HG03469 (cell line): ENCODE measurements around the gene TSTD1.
A peak's percentile ranks its signal among the peaks of the same experiment; 100 is the strongest.

Experiments
- ATAC-seq: cut with Tn5 transposase; IDR thresholded peaks from one replicate; pipeline ENCODE4 v1.9.1; 2021; ENCODE audit warnings: mild to moderate bottlenecking, moderate library complexity, moderate number of reproducible peaks; ENCODE audit not compliant: unreplicated experiment

Gene TSTD1

DNA sequence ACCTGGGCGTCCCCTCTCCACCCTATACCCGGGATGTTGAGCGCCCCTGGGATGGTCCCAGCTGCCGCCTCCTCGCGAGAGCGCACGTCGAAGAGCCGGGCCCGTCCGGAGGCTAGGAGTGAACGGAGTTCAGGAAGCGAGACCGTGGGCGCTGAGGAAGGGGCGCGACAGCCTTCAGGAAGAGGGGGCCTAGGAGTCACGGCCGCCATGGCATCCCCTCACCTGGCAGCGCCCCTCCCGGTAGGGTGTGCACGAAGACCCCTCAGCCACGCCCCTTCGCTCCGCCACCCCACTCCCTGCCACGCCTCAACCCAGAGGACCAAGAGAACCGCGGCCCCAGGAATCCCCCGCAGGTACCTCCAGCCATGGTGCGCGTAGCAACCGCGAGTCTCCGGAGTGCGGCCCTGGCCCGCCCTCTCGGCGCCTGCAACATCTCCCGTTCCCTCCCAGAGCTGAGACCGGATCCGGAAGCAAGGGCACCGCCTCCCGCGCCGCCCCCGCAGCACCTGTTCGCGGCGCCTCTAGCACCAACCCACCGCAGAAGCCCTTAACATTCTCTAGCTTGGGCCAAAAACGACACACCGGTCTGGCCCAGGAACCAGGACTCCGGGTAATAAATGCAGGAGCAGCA, at the start of gene TSTD1:
TSS of gene TSTD1 (minus strand) at position 442 of the 631 bp plus-strand sequence. CDS start at position 367, 75 bp downstream.
- peak; percentile 63 for ATAC-seq

DNA sequence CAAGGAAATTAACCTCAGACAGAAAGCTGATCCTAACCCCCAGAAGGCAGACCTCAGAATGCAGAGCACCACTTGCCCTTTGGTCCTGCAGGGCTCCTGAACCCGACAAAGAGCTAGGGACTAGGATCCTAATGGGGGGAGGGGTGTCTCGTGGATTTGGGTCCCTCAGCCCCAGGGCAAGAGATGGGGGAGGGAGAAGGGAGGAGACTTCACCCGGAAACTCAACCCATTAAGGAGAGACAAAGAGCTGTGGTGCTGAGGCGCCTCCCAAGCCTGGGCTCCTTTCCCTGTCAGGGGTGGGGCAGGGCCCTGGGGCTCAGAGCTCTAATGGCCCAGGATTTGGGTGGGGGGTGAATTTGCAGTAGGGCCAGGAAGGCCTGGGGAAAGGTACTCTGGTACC, 47.7 kb upstream of the TSTD1 start:
- no peak for ATAC-seq

DNA sequence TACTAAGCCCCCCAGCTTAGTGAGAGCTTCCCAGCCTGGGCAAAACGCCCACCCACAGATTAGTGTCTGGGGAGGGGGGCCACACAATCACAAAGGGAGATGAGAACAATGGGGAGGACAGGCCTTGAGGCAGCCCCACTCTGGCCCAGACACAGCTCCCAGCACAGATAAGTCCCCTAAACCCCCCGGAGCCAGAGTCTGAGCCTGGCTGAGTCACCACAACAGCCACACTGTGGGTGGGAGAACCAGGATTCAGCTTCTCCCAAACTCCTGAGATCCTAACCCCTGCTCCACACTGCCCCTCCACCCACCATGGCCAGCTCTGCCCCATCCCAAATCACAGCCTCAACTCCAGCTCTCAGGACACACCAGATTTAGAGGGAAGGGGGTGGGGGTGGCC, 46.4 kb upstream of the TSTD1 start:
- no peak for ATAC-seq

GRCh38 chr1:161084597-161084988, 45.8 kb upstream of the TSTD1 start:
- no peak for ATAC-seq

DNA sequence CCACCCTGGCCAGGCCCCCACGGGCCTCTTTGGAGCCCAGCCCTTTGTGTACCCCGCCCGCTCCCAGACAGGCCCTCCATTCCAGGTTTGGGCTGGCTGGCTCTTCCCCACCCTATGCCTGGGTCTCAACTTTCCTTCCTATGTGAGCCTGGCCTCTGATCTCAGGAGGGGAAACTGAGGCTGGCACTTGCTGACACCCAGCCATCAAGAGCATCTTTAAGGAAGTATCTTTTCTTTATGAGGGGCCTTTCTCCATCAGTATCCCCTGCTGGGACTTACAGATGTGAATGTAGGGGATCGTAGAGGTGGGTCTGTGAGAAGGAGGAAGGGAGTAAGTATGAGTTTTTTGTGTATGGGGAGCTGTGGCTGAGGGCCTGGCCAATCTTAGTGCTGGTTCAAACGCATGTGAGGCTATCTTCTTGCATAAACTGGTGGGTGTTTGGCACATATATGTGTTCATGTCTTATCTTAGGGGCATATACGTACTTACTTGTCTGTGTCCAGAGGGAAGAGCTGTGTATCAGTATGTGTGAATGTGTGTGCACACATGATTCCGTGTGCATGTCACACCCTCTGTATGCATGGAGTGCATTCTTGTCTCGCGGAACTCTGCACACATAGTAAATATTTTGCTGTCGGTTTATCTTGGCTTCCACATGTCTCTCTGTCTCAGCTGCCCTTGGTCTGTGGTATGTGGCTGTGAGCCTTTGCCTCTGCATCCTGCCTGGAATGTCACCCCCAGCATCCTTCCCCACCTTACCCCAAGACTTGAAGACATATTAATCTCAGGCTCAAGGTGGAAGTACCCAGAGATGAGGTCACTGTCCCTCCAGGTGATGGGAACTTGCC, 45.2 kb upstream of the TSTD1 start:
- ATAC-seq: no peak

GRCh38 chr1:161082996-161083747, 44.4 kb upstream of the TSTD1 start:
- no peak for ATAC-seq

GRCh38 chr1:161082483-161082882, 43.7 kb upstream of the TSTD1 start:
- no peak for ATAC-seq

DNA sequence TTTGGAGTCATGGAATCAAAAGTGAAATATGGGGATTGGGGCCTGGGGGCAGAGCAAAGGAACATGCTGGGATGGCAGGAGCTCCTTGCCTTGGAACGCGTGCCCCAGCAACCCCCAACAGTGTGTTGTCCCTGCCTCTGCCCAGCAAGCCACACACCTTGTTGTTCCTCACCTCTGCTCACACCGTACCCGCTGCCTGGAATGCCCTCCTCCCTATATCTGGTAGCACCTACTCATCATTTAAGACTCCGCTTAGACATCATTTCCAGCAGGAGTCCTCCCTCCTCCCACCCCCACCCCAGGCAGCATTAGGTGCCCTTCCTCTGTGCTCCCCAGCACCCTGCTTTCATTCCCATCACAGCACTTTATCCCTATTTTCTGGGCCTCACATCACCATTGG, 42.8 kb upstream of the TSTD1 start:
- no peak for ATAC-seq

GRCh38 chr1:161080441-161081405, 42.0 kb upstream of the TSTD1 start:
- no peak for ATAC-seq

GRCh38 chr1:161079436-161080110, 40.8 kb upstream of the TSTD1 start:
- no peak for ATAC-seq

- ATAC-seq: no peak
Observed at GRCh38 chr1:161077426-161077825, 38.7 kb upstream of the TSTD1 start.

GRCh38 chr1:161076410-161076809, 37.6 kb upstream of the TSTD1 start:
- ATAC-seq: no peak

- no peak for ATAC-seq
Observed at GRCh38 chr1:161074676-161075368, 36.1 kb upstream of the TSTD1 start.

DNA sequence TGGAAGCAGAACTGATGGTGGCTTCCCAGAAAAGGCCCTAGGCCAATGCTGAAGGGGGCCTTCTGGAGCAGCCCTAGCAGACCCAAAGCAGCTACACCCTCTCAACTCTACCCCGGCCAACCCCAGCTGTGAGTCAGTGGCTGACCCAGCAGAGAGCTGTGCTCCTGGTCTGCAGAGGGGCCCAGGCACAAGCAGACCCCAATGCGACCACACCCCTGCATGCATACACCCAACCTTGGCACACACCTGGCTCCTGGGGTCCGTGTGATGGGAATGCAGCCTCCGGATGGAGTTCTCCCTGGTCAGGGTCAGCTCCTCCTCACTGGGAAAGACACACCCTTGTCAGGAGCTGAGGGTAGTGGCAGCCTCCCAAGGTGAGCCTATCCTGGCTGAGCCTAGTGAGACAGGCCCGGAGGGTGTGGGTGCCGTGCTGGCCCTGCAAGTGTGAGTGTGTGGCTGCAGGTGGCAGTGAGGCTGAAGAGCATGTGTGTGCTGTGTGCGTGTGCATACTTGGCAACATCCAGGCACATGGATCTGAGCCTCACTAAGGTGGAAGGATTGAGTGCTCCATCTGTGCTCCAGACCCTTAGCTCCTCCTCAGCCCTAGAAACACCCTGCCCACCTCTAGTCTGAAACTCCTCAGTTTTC, 34.8 kb upstream of the TSTD1 start:
- ATAC-seq: no peak

- no peak for ATAC-seq
Observed at GRCh38 chr1:161072751-161073449, 34.1 kb upstream of the TSTD1 start.

DNA sequence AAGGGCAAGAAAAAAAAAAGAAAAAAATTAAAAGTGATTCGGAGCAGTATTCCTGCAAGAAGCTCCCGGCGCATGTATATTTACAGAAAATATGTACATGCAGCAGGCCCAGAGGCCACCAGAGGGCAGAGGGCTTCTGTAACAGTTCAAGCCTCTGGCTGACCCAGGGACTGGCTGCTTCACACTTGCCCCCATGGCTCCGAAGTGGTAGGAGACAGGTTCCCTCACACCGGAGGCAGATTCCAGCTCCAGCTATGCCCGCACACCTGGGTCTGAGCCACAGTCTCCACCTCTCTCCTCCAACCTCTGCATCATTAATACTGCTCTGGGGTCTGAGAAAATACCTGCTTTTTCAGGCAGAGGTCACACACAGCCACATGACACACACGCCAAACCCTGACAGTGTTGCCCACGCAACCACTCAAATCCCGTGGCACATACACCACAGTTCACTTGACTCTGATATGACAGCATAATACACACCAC, 33.2 kb upstream of the TSTD1 start:
- no peak for ATAC-seq

DNA sequence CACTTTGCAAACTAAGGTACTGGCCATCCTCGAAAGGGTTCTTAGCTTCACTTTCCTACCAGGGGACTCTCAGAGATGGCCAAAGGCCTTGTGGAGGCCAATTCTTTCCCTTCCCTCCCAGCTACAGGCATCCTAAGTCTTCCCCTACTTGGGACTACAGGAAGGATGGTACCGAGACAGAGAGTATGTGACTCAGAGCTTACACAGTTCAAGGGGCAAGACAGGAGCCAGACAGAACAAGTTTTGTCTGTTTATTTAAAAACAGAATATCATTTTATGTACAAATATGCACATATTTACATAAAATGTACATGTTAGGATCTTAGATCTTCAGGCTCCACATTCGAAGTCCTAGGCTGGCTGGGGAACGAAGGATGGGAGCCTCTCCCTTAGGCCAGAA, 32.0 kb upstream of the TSTD1 start:
- ATAC-seq: no peak

- ATAC-seq: peak; percentile 68
Observed at GRCh38 chr1:161069731-161070270, 31.0 kb upstream of the TSTD1 start, which contains the start of gene ARHGAP30. Gene ARHGAP30 (minus strand): TSS chr1:161069891. CDS start chr1:161069624, 267 bp downstream.
